KMS-11 (cell line): Measurements from ENCODE around the gene RABEP2.

Experiments
- H2AFZ ChIP-seq: fragments of 200-600 bp; sonication (generic); 2 replicates; pipeline ENCODE4 v1.6.1; 2016; ENCODE audit warnings: antibody characterized with exemption, mixed run types, low read depth
- H3K27ac ChIP-seq: fragments of 200-600 bp; sonication (generic); 2 replicates; pipeline ENCODE4 v1.6.1; 2016; ENCODE audit warnings: mild to moderate bottlenecking, mixed run types
- H3K27me3 ChIP-seq: fragments of 200-600 bp; sonication (generic); 2 replicates; pipeline ENCODE4 v1.6.1; 2017; ENCODE audit warnings: mild to moderate bottlenecking, low read depth, mixed run types, moderate library complexity; ENCODE audit not compliant: insufficient read depth
- H3K36me3 ChIP-seq: fragments of 200-600 bp; sonication (generic); 2 replicates; pipeline ENCODE4 v1.6.1; 2017; ENCODE audit warnings: mild to moderate bottlenecking, mixed run types; ENCODE audit not compliant: insufficient read depth
- H3K4me1 ChIP-seq: fragments of 200-600 bp; sonication (generic); 2 replicates; pipeline ENCODE4 v1.6.1; 2016; ENCODE audit warnings: mild to moderate bottlenecking, low read depth, mixed run types; ENCODE audit not compliant: poor library complexity, severe bottlenecking
- H3K4me2 ChIP-seq: fragments of 200-600 bp; sonication (generic); 2 replicates; pipeline ENCODE4 v1.7.0; 2016; ENCODE audit warnings: mild to moderate bottlenecking, mixed run types
- H3K4me3 ChIP-seq: fragments of 200-600 bp; sonication (generic); IDR thresholded peaks from 2 replicates; pipeline ENCODE4 v1.6.1; 2017; ENCODE audit warnings: low read depth, low read length, mixed read lengths; ENCODE audit not compliant: insufficient read depth
- H3K79me2 ChIP-seq: fragments of 200-600 bp; sonication (generic); 2 replicates; pipeline ENCODE4 v1.6.1; 2016; ENCODE audit warnings: low read depth, mixed run types; ENCODE audit not compliant: insufficient read depth
- H3K9ac ChIP-seq: fragments of 200-600 bp; sonication (generic); 2 replicates; pipeline ENCODE4 v1.6.1; 2016; ENCODE audit warnings: mild to moderate bottlenecking, mixed run types
- H4K20me1 ChIP-seq: fragments of 200-600 bp; sonication (generic); 2 replicates; pipeline ENCODE4 v1.6.1; 2016; ENCODE audit warnings: mild to moderate bottlenecking, mixed run types; ENCODE audit not compliant: insufficient read depth
- CTCF ChIP-seq: fragments of 200-600 bp; sonication (generic); conservative IDR thresholded peaks from 2 replicates; pipeline ENCODE4 v1.6.1; 2017; ENCODE audit warnings: low read depth, mild to moderate bottlenecking, antibody characterized with exemption, low read length, moderate library complexity, mixed read lengths

RABEP2 gene

GRCh38 chr16:28964496-28964895 is 39.5 kb upstream of the RABEP2 start:
- H3K4me3 ChIP-seq: no peak overlapping the region
- no peak overlapping the region for H2AFZ ChIP-seq
- no peak overlapping the region for H3K27ac ChIP-seq
- no peak for TF ChIP-seq CTCF
- no peaks in the 10 kb centered on the region for H3K36me3 ChIP-seq
- H3K4me2 ChIP-seq: no peak overlapping the region
- no peaks in the 10 kb centered on the region for H3K79me2 ChIP-seq
- no peaks in the 10 kb centered on the region for H3K27me3 ChIP-seq
- H3K9ac ChIP-seq: no peak overlapping the region
- H3K4me1 ChIP-seq: no peaks in the 10 kb centered on the region
- H4K20me1 ChIP-seq: no peaks in the 10 kb centered on the region

- Histone ChIP-seq H3K4me1 (no peaks in the 10 kb centered on the region), H4K20me1 (no peaks in the 10 kb centered on the region), H3K79me2 (no peaks in the 10 kb centered on the region), H3K27ac (no peak overlapping the region), H2AFZ (no peak overlapping the region), H3K4me3 (no peak overlapping the region), H3K27me3 (no peaks in the 10 kb centered on the region), H3K9ac (no peak overlapping the region), H3K36me3 (no peaks in the 10 kb centered on the region), H3K4me2 (no peak overlapping the region)
- TF ChIP-seq CTCF: no peak
These were observed 39.0 kb upstream of the RABEP2 start for GRCh38 chr16:28964072-28964471.

- no peak overlapping the region for H3K27ac ChIP-seq
- no peak overlapping the region for H3K4me2 ChIP-seq
- no peak overlapping the region for H3K4me3 ChIP-seq
- no peaks in the 10 kb centered on the region for H4K20me1 ChIP-seq
- no peaks in the 10 kb centered on the region for H3K79me2 ChIP-seq
- no peak for TF ChIP-seq CTCF
- no peak overlapping the region for H3K9ac ChIP-seq
- H2AFZ ChIP-seq: no peak overlapping the region
- no peaks in the 10 kb centered on the region; the same call in 1 of the 2 replicates for H3K36me3 ChIP-seq
- H3K4me1 ChIP-seq: no peaks in the 10 kb centered on the region
- H3K27me3 ChIP-seq: no peaks in the 10 kb centered on the region
These were observed 33.8 kb upstream of the RABEP2 start for GRCh38 chr16:28958836-28959235.

GRCh38 chr16:28958216-28958615 is 33.2 kb upstream of the RABEP2 start:
- Histone ChIP-seq H2AFZ (no peak overlapping the region), H3K9ac (no peak overlapping the region), H3K27me3 (no peaks in the 10 kb centered on the region), H3K27ac (no peak overlapping the region), H3K79me2 (peaks cover 5% of the 10 kb centered on the region), H4K20me1 (no peaks in the 10 kb centered on the region), H3K4me2 (no peak overlapping the region), H3K4me3 (no peak overlapping the region), H3K36me3 (no peaks in the 10 kb centered on the region; the same call in 1 of the 2 replicates), H3K4me1 (peaks cover under 1% of the 10 kb centered on the region)
- TF ChIP-seq CTCF: no peak
